ENCODE measurements around the gene ACAA2.
A peak's percentile ranks its signal among the peaks of the same experiment; 100 is the strongest.

ACAA2 gene

GRCh38 chr18:49813319-49814146, at the start of gene ACAA2:
Gene ACAA2 (minus strand): TSS chr18:49813533. CDS start chr18:49813484, 49 bp downstream.
- DNase-seq (ENCODE audit: low read depth in 2 of 2): peak; percentile 65 to 67

GRCh38 chr18:49862656-49863385, 49.5 kb upstream of the ACAA2 start:
- no peak for DNase-seq (ENCODE audit: low read depth in 2 of 2)

- no peak for DNase-seq (ENCODE audit: low read depth in 2 of 2)
Observed at GRCh38 chr18:49861659-49862058, 48.3 kb upstream of the ACAA2 start.

- DNase-seq (ENCODE audit: low read depth in 2 of 2): no peak
Observed at GRCh38 chr18:49859725-49860124, 46.4 kb upstream of the ACAA2 start.

- DNase-seq (ENCODE audit: low read depth in 2 of 2): no peak
Observed at GRCh38 chr18:49859021-49859359, 45.7 kb upstream of the ACAA2 start.

GRCh38 chr18:49858309-49859020, 45.1 kb upstream of the ACAA2 start:
- peak; percentile 3 to 14 for DNase-seq (ENCODE audit: low read depth in 2 of 2)

GRCh38 chr18:49857708-49858107, 44.4 kb upstream of the ACAA2 start:
- DNase-seq (ENCODE audit: low read depth in 2 of 2): no peak

GRCh38 chr18:49856496-49856895, 43.2 kb upstream of the ACAA2 start:
- no peak for DNase-seq (ENCODE audit: low read depth in 2 of 2)

GRCh38 chr18:49855711-49856415, 42.5 kb upstream of the ACAA2 start:
- no peak for DNase-seq (ENCODE audit: low read depth in 2 of 2)

GRCh38 chr18:49854681-49855080, 41.3 kb upstream of the ACAA2 start:
- DNase-seq (ENCODE audit: low read depth in 2 of 2): no peak

GRCh38 chr18:49853436-49853835, 40.1 kb upstream of the ACAA2 start:
- no peak for DNase-seq (ENCODE audit: low read depth in 2 of 2)

- no peak for DNase-seq (ENCODE audit: low read depth in 2 of 2)
Observed at GRCh38 chr18:49853011-49853410, 39.7 kb upstream of the ACAA2 start.

GRCh38 chr18:49851624-49852023, 38.3 kb upstream of the ACAA2 start:
- DNase-seq (ENCODE audit: low read depth in 2 of 2): no peak

GRCh38 chr18:49850636-49851035, 37.3 kb upstream of the ACAA2 start:
- DNase-seq (ENCODE audit: low read depth in 2 of 2): no peak

- DNase-seq (ENCODE audit: low read depth in 2 of 2): no peak
Observed at GRCh38 chr18:49849331-49850217, 36.2 kb upstream of the ACAA2 start.

- DNase-seq (ENCODE audit: low read depth in 2 of 2): no peak
Observed at GRCh38 chr18:49848115-49848514, 34.8 kb upstream of the ACAA2 start.

GRCh38 chr18:49847524-49847923, 34.2 kb upstream of the ACAA2 start:
- DNase-seq (ENCODE audit: low read depth in 2 of 2): no peak

GRCh38 chr18:49846718-49847470, 33.6 kb upstream of the ACAA2 start:
- DNase-seq (ENCODE audit: low read depth in 2 of 2): no peak

GRCh38 chr18:49846361-49846662, 33.0 kb upstream of the ACAA2 start:
- DNase-seq (ENCODE audit: low read depth in 2 of 2): no peak

GRCh38 chr18:49845629-49846360, 32.5 kb upstream of the ACAA2 start:
- no peak for DNase-seq (ENCODE audit: low read depth in 2 of 2)

Measured in activated CD8-positive, alpha-beta memory T cell treated with anti-CD3 and anti-CD28 coated beads for 4 hours (primary cell).